SK-N-SH (cell line): ENCODE measurements around the gene RPL19.

Experiments
- CHD2 ChIP-seq: fragments of 150-350 bp; IDR thresholded peaks from 2 replicates; pipeline ENCODE4 v1.6.1; 2018; ENCODE audit warnings: low read length; ENCODE audit not compliant: partially characterized antibody
- FOXM1 ChIP-seq: IDR thresholded peaks from 2 replicates; pipeline ENCODE4 v1.4.0; 2012; ENCODE audit warnings: low read depth, mild to moderate bottlenecking
- GABPA ChIP-seq: IDR thresholded peaks from 2 replicates; pipeline ENCODE4 v1.4.0; 2012; ENCODE audit warnings: low read depth, mild to moderate bottlenecking
- MAX ChIP-seq: IDR thresholded peaks from 2 replicates; pipeline ENCODE4 v1.4.0; 2012; ENCODE audit warnings: low read depth
- NFIC ChIP-seq: IDR thresholded peaks from 2 replicates; pipeline ENCODE4 v1.4.0; 2012; ENCODE audit warnings: borderline replicate concordance
- SMC3 ChIP-seq: IDR thresholded peaks from 2 replicates; pipeline ENCODE4 v1.6.1; 2012; ENCODE audit warnings: low read depth, low read length, improper control_type of control experiment
- TAF1 ChIP-seq: IDR thresholded peaks from 2 replicates; pipeline ENCODE4 v1.6.1; 2012; ENCODE audit warnings: low read depth, mild to moderate bottlenecking, low read length, moderate library complexity, borderline replicate concordance
- TCF12 ChIP-seq: IDR thresholded peaks from 2 replicates; pipeline ENCODE4 v1.4.0; 2012
- TEAD4 ChIP-seq: IDR thresholded peaks from 2 replicates; pipeline ENCODE4 v1.4.0; 2012; ENCODE audit warnings: mild to moderate bottlenecking, borderline replicate concordance; ENCODE audit not compliant: insufficient read depth
- TF ChIP-seq, protein P1 (sequence below): fragments of 150-350 bp; IDR thresholded peaks from 2 replicates; pipeline ENCODE4 v1.6.1; 2017; ENCODE audit warnings: antibody characterized with exemption, low read length, low read depth, borderline replicate concordance
- TF ChIP-seq, protein P2 (sequence below): fragments of 200-600 bp; sonication (generic); IDR thresholded peaks from 2 replicates; pipeline ENCODE4 v1.6.1; 2017; ENCODE audit warnings: antibody characterized with exemption, mild to moderate bottlenecking, moderate library complexity

- TF ChIP-seq FOXM1 (no peak), NFIC (no peak), SMC3 (no peak), CHD2 (no peak), TCF12 (no peak), TEAD4 (no peak), GABPA (no peak), TAF1 (no peak), MAX (no peak)
- TF ChIP-seq, protein P1, sequence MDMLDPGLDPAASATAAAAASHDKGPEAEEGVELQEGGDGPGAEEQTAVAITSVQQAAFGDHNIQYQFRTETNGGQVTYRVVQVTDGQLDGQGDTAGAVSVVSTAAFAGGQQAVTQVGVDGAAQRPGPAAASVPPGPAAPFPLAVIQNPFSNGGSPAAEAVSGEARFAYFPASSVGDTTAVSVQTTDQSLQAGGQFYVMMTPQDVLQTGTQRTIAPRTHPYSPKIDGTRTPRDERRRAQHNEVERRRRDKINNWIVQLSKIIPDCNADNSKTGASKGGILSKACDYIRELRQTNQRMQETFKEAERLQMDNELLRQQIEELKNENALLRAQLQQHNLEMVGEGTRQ = no peak
- TF ChIP-seq, protein P2, sequence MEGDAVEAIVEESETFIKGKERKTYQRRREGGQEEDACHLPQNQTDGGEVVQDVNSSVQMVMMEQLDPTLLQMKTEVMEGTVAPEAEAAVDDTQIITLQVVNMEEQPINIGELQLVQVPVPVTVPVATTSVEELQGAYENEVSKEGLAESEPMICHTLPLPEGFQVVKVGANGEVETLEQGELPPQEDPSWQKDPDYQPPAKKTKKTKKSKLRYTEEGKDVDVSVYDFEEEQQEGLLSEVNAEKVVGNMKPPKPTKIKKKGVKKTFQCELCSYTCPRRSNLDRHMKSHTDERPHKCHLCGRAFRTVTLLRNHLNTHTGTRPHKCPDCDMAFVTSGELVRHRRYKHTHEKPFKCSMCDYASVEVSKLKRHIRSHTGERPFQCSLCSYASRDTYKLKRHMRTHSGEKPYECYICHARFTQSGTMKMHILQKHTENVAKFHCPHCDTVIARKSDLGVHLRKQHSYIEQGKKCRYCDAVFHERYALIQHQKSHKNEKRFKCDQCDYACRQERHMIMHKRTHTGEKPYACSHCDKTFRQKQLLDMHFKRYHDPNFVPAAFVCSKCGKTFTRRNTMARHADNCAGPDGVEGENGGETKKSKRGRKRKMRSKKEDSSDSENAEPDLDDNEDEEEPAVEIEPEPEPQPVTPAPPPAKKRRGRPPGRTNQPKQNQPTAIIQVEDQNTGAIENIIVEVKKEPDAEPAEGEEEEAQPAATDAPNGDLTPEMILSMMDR = no peak
Observed at GRCh38 chr17:39165841-39166349, 34.2 kb upstream of the RPL19 start, which contains the start of gene ARL5C.
